Panc1 (cell line): ENCODE data around the gene CALM1.

Source experiments
- POLR2AphosphoS5 ChIP-seq: IDR thresholded peaks from 2 replicates; pipeline ENCODE4 v1.6.1; 2012; ENCODE audit warnings: mild to moderate bottlenecking, low read depth, low read length, moderate library complexity
- REST ChIP-seq, 2 experiments: IDR thresholded peaks; 2 replicates each; pipeline ENCODE4 v1.6.1; 2011 to 2012; ENCODE audit warnings: low read depth in 2 of 2, control low read depth in 1 of 2, low read length in 1 of 2, mild to moderate bottlenecking in 1 of 2, moderate library complexity in 1 of 2; ENCODE audit not compliant: insufficient read depth in 1 of 2
- SIN3A ChIP-seq: IDR thresholded peaks from 2 replicates; pipeline ENCODE4 v1.6.1; 2012; ENCODE audit warnings: low read depth, mild to moderate bottlenecking, low read length, moderate library complexity, borderline replicate concordance; ENCODE audit not compliant: insufficient read depth
- TF ChIP-seq, protein P1 (sequence below): fragments of 450-650 bp; IDR thresholded peaks from 2 replicates; pipeline ENCODE4 v1.5.1; 2017; ENCODE audit warnings: mild to moderate bottlenecking

DNA sequence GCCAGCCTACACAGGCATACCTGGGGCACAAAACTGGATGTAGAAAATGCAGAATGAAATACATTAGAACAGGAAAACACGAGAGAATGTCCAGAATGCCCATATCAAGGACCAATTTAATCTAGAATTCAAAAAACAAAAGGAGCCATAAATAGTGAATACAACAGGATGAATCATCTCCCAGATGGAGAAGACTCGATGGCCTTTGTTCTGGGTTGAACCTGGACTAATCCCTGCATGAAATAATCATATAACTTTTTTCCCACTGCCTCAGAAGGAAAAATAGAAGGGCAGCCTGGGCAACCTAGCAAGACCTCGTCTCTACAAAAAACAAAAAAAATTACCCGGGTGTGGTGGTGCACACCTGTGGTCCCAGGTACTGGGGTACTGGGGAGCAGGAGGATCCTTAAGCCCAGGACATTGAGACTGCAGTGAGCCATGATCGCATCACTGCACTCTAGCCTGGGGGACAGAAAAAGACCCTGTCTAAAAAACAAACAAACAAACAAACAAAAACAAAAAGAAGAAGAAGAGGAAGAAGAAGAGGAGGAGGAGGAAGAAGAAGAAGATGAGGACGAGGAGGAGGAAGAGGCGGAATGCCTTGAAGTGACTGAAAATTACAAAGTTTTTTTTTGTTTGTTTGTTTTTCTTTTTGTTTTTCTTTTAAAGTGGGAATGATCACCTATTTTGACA lies 34.8 kb upstream of the CALM1 start:
- TF ChIP-seq POLR2AphosphoS5, result no peak
- TF ChIP-seq, protein P1, sequence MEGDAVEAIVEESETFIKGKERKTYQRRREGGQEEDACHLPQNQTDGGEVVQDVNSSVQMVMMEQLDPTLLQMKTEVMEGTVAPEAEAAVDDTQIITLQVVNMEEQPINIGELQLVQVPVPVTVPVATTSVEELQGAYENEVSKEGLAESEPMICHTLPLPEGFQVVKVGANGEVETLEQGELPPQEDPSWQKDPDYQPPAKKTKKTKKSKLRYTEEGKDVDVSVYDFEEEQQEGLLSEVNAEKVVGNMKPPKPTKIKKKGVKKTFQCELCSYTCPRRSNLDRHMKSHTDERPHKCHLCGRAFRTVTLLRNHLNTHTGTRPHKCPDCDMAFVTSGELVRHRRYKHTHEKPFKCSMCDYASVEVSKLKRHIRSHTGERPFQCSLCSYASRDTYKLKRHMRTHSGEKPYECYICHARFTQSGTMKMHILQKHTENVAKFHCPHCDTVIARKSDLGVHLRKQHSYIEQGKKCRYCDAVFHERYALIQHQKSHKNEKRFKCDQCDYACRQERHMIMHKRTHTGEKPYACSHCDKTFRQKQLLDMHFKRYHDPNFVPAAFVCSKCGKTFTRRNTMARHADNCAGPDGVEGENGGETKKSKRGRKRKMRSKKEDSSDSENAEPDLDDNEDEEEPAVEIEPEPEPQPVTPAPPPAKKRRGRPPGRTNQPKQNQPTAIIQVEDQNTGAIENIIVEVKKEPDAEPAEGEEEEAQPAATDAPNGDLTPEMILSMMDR, result no peak
- no peak for TF ChIP-seq REST (IDR thresholded peaks at IDR 0.05; ENCODE audit: insufficient read depth in 1 of 2, low read depth in 2 of 2, low read length in 1 of 2)
- no peak for TF ChIP-seq SIN3A
